HG03432 (cell line): ENCODE measurements around the gene SLAMF7.
"Not testable (repeated sequence)": the region's sequence is repeated elsewhere in the genome, so short reads cannot be mapped to it uniquely, and the experiment has no call there.

Source experiments
- ATAC-seq: cut with Tn5 transposase; IDR thresholded peaks from one replicate; pipeline ENCODE4 v1.9.1; 2021; ENCODE audit warnings: mild to moderate bottlenecking, moderate library complexity; ENCODE audit not compliant: unreplicated experiment

SLAMF7 gene

GRCh38 chr1:160772331-160772730 is 33.3 kb downstream of the SLAMF7 start:
- no peak for ATAC-seq

DNA sequence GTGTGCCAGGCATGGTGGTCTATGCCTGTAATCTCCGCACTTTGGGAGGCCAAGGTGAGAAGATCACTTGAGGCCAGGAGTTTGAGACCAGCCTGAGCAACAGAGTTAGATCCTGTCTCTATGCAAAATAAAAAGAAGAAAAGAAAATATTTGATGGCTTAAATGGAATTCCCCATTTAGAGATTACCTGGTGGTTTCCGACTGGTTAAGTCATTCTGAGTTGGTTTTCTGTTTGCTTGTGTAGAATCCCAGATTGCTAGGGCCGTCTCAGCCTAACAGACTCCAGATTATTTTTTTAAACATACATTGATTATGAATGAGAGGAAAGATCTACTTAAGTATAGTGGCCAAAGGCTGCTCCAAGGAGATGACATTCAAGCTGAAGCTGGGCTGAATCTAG is 34.0 kb downstream of the SLAMF7 start:
- ATAC-seq, result no peak

- no peak for ATAC-seq
Measured at GRCh38 chr1:160774886-160775719, 36.1 kb downstream of the SLAMF7 start.

GRCh38 chr1:160776178-160776577 is 37.1 kb downstream of the SLAMF7 start:
- ATAC-seq, result peak; percentile 44

DNA sequence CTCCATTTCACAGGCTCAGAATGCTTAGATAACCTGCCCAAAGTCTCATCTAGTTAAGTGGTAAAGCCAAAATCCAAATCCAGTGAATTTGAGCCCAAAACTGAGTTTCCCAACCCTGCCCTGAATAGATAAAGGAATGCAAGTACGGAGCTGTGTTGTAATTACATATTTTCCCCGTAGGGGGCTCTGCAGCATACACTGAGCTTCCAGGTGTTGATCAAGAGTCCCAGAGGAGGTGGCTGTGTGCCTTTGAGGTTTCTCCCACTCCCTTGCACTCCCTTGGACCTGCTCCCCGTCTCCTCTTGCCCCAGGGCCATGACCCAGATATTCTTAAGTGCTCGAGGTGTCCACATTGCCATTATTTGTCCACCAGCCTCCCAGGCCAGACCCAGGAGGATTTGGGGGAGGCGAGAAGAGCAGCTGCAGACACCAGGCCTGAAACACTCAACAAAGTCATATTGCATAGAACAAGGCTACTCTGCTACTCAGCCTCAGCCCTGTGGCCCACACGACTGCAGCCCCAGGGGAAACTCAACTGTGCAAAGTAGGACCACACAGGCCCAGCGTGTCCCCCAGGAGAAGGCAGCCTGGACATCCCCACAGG is 38.5 kb downstream of the SLAMF7 start:
- no peak for ATAC-seq

- ATAC-seq, result no peak
Measured at GRCh38 chr1:160778976-160779375, 39.9 kb downstream of the SLAMF7 start.

- ATAC-seq, result no peak
Measured at GRCh38 chr1:160779626-160780397, 40.8 kb downstream of the SLAMF7 start.

GRCh38 chr1:160780398-160780755 is 41.3 kb downstream of the SLAMF7 start:
- no peak for ATAC-seq

GRCh38 chr1:160781186-160781766 is 42.2 kb downstream of the SLAMF7 start:
- ATAC-seq, result no peak

- peak; percentile 77 for ATAC-seq
Measured at GRCh38 chr1:160781914-160782689, 43.1 kb downstream of the SLAMF7 start.

DNA sequence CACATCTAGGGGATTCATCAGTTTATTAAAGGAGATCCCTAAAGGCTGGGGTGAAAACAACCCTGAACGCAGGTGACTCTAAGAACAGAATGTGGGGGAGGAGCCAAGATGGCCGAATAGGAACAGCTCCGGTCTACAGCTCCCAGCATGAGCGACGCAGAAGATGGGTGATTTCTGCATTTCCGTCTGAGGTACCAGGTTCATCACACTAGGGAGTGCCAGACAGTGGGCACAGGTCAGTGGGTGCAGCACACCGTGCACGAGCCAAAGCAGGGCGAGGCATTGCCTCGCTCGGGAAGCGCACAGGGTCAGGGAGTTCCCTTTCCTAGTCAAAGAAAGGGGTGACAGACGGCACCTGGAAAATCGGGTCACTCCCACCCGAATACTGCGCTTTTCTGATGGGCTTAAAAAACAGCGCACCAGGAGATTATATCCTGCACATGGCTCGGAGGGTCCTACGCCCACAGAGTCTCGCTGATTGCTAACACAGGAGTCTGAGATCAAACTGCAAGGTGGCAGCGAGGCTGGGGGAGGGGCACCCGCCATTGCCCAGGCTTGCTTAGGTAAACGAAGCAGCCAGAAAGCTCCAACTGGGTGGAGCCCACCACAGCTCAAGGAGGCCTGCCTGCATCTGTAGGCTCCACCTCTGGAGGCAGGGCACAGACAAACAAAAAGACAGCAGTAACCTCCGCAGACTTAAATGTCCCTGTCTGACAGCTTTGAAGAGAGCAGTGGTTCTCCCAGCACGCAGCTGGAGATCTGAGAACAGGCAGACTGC is 44.1 kb downstream of the SLAMF7 start:
- ATAC-seq, result not testable (repeated sequence)

GRCh38 chr1:160789051-160789701 is 50.1 kb downstream of the SLAMF7 start:
- peak; percentile 2 for ATAC-seq

GRCh38 chr1:160789702-160790611 is 50.9 kb downstream of the SLAMF7 start:
- ATAC-seq, result peak; percentile 83

GRCh38 chr1:160794376-160794775 is 55.3 kb downstream of the SLAMF7 start:
- ATAC-seq, result no peak

DNA sequence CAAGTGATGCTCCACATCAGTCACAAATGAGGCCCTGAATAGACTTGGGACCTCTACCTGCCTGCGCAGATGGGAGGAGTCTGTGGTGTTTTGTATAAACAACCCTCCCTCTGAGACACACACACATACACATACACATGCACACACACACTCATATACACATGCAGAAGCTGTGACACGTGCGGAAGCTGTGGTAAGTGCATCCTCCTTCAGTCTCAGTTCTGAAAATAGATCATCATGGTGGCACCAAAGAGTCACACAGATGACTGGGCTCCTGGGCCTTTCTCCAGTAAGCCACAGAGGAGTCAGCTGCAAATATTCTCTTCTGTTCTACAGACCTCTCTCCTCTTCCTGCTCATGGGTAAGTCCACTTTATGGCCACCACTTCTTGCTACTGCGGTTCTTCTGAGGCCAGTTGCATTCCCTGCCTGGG is 56.9 kb downstream of the SLAMF7 start, which contains the start of gene LY9:
Gene LY9 (plus strand): TSS at position 224 of the 433 bp plus-strand sequence. CDS start 14 bp downstream, at position 238.
- ATAC-seq, result peak; percentile 78

DNA sequence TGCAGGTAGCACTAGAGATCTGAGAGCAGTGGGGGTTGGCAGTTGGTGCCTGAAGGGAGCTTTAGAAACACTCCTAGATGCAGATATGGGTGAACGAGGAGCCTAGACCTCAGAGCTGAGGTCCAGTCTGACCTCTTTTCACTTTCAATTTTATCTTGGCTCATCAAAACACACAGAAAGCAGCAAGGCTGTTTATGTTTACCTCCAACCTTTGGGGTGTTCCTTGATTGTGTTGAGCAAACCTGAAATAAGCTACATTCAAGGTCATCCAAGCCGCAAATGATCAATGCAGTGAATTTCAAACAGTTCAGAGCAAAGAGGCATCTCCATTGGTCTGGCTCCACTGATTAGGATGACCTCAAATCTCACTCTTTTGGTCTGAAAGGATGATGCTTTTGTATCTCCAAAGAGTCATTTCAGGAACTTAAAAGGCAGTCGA is 58.2 kb downstream of the SLAMF7 start:
- no peak for ATAC-seq

DNA sequence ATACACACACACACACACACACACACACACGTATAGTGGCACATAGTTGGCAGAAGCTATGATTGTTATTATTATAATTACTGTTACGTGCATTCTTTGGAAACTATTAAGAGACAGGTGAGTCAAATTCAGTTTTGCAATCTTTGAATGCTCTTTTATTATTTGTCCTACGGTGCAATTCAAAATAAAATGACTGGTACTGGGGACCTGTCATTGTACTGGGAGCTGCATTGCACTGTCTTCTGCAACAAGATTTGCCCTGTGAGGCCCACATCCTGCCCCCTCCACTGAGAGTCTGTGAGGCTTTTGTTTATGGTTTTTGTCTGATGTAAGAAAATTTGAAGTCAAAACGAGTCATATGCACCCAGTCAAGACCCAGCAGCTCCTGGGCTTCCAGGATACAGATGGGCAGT is 58.8 kb downstream of the SLAMF7 start:
- ATAC-seq, result no peak

DNA sequence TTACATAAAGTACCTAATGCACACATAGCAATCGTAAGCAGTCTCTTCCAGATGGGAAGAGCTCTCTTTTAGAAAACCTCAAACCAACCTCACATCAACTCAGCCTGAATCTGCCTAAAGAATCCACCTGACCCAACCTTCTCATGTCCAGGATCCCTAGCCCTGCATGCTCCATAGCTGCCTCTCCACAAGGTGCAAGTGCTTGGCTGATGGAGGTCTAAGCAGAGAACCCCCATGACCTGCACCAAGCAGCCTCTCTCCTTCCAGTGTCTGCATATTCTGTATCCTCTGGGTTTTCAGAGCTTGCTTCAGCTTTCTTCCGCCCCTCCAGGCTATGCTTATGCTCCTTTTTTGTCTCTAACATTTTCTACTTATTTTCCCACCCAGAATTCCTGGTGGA is 59.4 kb downstream of the SLAMF7 start:
- ATAC-seq, result no peak
